SK-N-MC (cell line): ENCODE measurements around the gene TMEM60.

ENCODE experiments used
- EZH2 ChIP-seq: fragments of 200-600 bp; sonication (generic); IDR thresholded peaks from one replicate; pipeline ENCODE4 v1.6.1; 2017; ENCODE audit warnings: antibody characterized with exemption
- FOXP2 ChIP-seq: optimal IDR thresholded peaks from 2 replicates; pipeline ENCODE3; 2011; ENCODE audit warnings: mild to moderate bottlenecking, moderate library complexity; ENCODE audit not compliant: insufficient read depth; ENCODE audit errors: extremely low read length, control extremely low read depth
- POLR2AphosphoS5 ChIP-seq: IDR thresholded peaks from 2 replicates; pipeline ENCODE4 v1.6.1; 2012; ENCODE audit warnings: mild to moderate bottlenecking, low read depth, low read length, borderline replicate concordance

DNA sequence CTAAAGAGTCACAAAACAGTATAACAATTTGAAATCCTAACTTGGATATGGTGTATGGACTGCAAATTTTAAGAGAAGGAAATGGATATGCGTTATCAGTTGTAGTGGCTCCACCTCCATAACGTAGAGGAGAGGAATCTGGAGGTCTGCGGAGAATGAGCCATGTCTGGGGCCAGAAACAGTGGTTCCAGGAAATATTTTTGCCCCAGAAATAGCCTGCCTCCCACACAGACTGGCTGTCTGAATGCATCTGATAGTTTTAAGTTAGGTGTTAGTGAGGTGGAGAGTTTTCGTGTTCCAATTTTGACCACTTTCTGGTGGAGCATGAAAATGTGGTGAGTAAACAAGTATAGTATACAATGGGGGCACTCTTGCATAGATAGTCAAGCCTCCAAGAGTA is 1.9 kb upstream of the TMEM60 start:
- TF ChIP-seq EZH2 (no peak), POLR2AphosphoS5 (no peak), FOXP2 (no peak)
